ENCODE measurements around the gene PABPC4L. TPM values are rescaled to one million over a fixed set of nuclear protein-coding genes. Genes with fewer than 3 reads are reported as not detected.

PABPC4L gene
- total and polyA plus RNA-seq, 3 donors from 2014 or later: 0.75 to 1.0 (median 0.87) TPM

- DNase-seq: no peak
- H3K27me3 ChIP-seq: no peaks in the 10 kb centered on the region
- no peaks in the 10 kb centered on the region for H3K36me3 ChIP-seq (ENCODE audit: low read depth, missing control alignments)
- H3K9me3 ChIP-seq: no peaks in the 10 kb centered on the region
- no peak overlapping the region for H3K27ac ChIP-seq
- no peak overlapping the region for H3K4me3 ChIP-seq
- H3K4me1 ChIP-seq: no peaks in the 10 kb centered on the region
- TF ChIP-seq CTCF (IDR thresholded peaks at IDR 0.05) (no peak), POLR2A (IDR thresholded peaks at IDR 0.05) (no peak)
- WGBS, 2 donors: 0 to 76% methylated on average over 1 of the region's 1 CpG
- intact Hi-C loops (cut with DNase I; ENCODE audit: low total_unique reads): no loop called here
Measured at GRCh38 chr4:134189949-134190348, 11.6 kb downstream of the PABPC4L start.

GRCh38 chr4:134189480-134189879, 12.1 kb downstream of the PABPC4L start:
- H3K36me3 ChIP-seq (ENCODE audit: low read depth, missing control alignments): no peaks in the 10 kb centered on the region
- no peaks in the 10 kb centered on the region for H3K4me1 ChIP-seq
- TF ChIP-seq POLR2A (IDR thresholded peaks at IDR 0.05) (no peak), CTCF (IDR thresholded peaks at IDR 0.05) (no peak)
- intact Hi-C loops (cut with DNase I; ENCODE audit: low total_unique reads): no loop called here
- no peaks in the 10 kb centered on the region for H3K9me3 ChIP-seq
- WGBS, 2 donors: 73 to 80% methylated on average over 1 of the region's 1 CpG
- DNase-seq: no peak
- H3K27me3 ChIP-seq: no peaks in the 10 kb centered on the region
- no peak overlapping the region for H3K27ac ChIP-seq
- no peak overlapping the region for H3K4me3 ChIP-seq

DNA sequence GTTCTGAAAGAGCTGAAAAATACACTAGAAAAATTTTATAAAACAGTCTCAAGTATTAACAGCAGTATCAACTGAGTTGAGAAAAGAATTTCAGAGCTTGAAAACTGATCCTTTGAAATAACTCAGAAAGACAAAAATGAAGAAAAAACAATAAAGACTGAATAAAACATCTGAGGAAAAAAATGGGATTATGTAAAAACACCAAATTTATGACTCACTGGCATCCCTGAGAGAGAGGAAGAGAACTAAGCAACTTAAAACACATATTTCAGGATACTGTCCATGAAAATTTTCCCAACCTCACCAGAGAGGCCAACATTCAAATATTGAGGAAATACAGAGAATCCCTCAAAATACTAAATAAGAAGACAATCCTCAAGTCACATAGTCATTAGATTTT, 22.9 kb downstream of the PABPC4L start:
- TF ChIP-seq POLR2A (IDR thresholded peaks at IDR 0.05): no peak
- no peak for TF ChIP-seq CTCF (IDR thresholded peaks at IDR 0.05)
- Histone ChIP-seq H3K9me3 (no peaks in the 10 kb centered on the region), H3K4me3 (no peak overlapping the region), H3K4me1 (no peaks in the 10 kb centered on the region), H3K27ac (no peak overlapping the region), H3K27me3 (no peaks in the 10 kb centered on the region), H3K36me3 (ENCODE audit: low read depth, missing control alignments) (no peaks in the 10 kb centered on the region)
- DNase-seq: no peak
- intact Hi-C loops (cut with DNase I; ENCODE audit: low total_unique reads): no loop called here

- no peak for TF ChIP-seq CTCF (IDR thresholded peaks at IDR 0.05)
- TF ChIP-seq POLR2A (IDR thresholded peaks at IDR 0.05): no peak
- no peak for DNase-seq
- H3K27me3 ChIP-seq: no peaks in the 10 kb centered on the region
- H3K36me3 ChIP-seq (ENCODE audit: low read depth, missing control alignments): no peaks in the 10 kb centered on the region
- H3K4me1 ChIP-seq: no peaks in the 10 kb centered on the region
- H3K27ac ChIP-seq: no peak overlapping the region
- intact Hi-C loops (cut with DNase I; ENCODE audit: low total_unique reads): no loop called here
- no peaks in the 10 kb centered on the region for H3K9me3 ChIP-seq
- 88 to 93% methylated on average over 1 of the region's 1 CpG for WGBS, 2 donors
- H3K4me3 ChIP-seq: no peak overlapping the region
Measured at GRCh38 chr4:134174271-134174670, 27.3 kb downstream of the PABPC4L start.

GRCh38 chr4:134160211-134160610, 41.4 kb downstream of the PABPC4L start:
- no peak for DNase-seq
- no peaks in the 10 kb centered on the region for H3K36me3 ChIP-seq (ENCODE audit: low read depth, missing control alignments)
- H3K27ac ChIP-seq: no peak overlapping the region
- no peaks in the 10 kb centered on the region for H3K4me1 ChIP-seq
- intact Hi-C loops (cut with DNase I; ENCODE audit: low total_unique reads): no loop called here
- H3K4me3 ChIP-seq: no peak overlapping the region
- no peaks in the 10 kb centered on the region for H3K27me3 ChIP-seq
- WGBS, 2 donors: 45 to 70% methylated on average over 2 of the region's 2 CpGs
- TF ChIP-seq CTCF (IDR thresholded peaks at IDR 0.05) (no peak), POLR2A (IDR thresholded peaks at IDR 0.05) (no peak)
- H3K9me3 ChIP-seq: no peaks in the 10 kb centered on the region

Measured in testis (tissue), 3 donors.